K562 (cell line): ENCODE results near the gene SETD1B. TPM values are rescaled to one million over a fixed set of nuclear protein-coding genes. Genes with fewer than 3 reads are reported as not detected.

Source experiments
- CEBPG ChIP-seq, 3 experiments: fragments of 200-800 bp in 1 of 3; sonication (Bioruptor generic) in 1 of 3; sonication (generic) in 1 of 3; formaldehyde crosslinking in 1 of 3; IDR thresholded peaks in 2 of 3; conservative IDR thresholded peaks in 1 of 3; 2 replicates each; pipeline versions ENCODE4 v1.6.1 to v1.8.0; 2016 to 2022; ENCODE audit warnings: missing compliant biosample characterization in 2 of 3, missing genetic modification characterization in 2 of 3, mild to moderate bottlenecking in 1 of 3, missing genetic modification reagents in 1 of 3
- FOXK2 ChIP-seq, 2 experiments: fragments of 450-650 bp; IDR thresholded peaks in 1 of 2; conservative IDR thresholded peaks in 1 of 2; 2 replicates each; pipeline ENCODE4 v1.6.1; 2016; ENCODE audit warnings: low read depth in 2 of 2, mild to moderate bottlenecking in 1 of 2
- MTF1 ChIP-seq: fragments of 250-450 bp; sonication (Bioruptor Pico); IDR thresholded peaks from 2 replicates; pipeline ENCODE4 v1.9.0; 2021; ENCODE audit warnings: moderate library complexity, mild to moderate bottlenecking, inconsistent platforms, borderline replicate concordance
- NFRKB ChIP-seq: fragments of 450-650 bp; IDR thresholded peaks from 2 replicates; pipeline ENCODE4 v1.6.1; 2016; ENCODE audit warnings: low read depth
- SRSF9 ChIP-seq: fragments of 200-400 bp; formaldehyde crosslinking; IDR thresholded peaks from 2 replicates; pipeline ENCODE4 v1.6.1; 2017; ENCODE audit warnings: low read depth, low read length, borderline replicate concordance
- TRIM25 ChIP-seq: fragments of 450-650 bp; IDR thresholded peaks from 2 replicates; pipeline ENCODE4 v1.7.0; 2016; ENCODE audit warnings: borderline replicate concordance
- ZBTB40 ChIP-seq, 2 experiments: fragments of 450-650 bp in 1 of 2; sonication (generic) in 1 of 2; formaldehyde crosslinking in 1 of 2; IDR thresholded peaks; 2 replicates each; pipeline versions ENCODE4 v1.7.1 to v1.9.0; 2016 to 2022; ENCODE audit warnings: inconsistent platforms in 1 of 2, mild to moderate bottlenecking in 1 of 2, missing genetic modification reagents in 1 of 2
- ZKSCAN3 ChIP-seq: fragments of 250-450 bp; sonication (Bioruptor Pico); IDR thresholded peaks from 2 replicates; pipeline ENCODE4 v1.4.0; 2020
- ZNF274 ChIP-seq: IDR thresholded peaks from 2 replicates; pipeline ENCODE4 v1.6.1; 2011; ENCODE audit warnings: low read depth, mild to moderate bottlenecking, low read length, moderate library complexity, borderline replicate concordance
- polyA plus RNA-seq, 8 experiments: library from polyadenylated mRNA; depleted of rRNA in 4 of 8; stranded (reverse) in 5 of 8; unstranded in 3 of 8; fragments of >200 nt; fragmentation: Nextera tagmentation in 2 of 8; fragmentation: Illumina TruSeq in 1 of 8; extraction: Ambion mirVana in 2 of 8; extraction: Trizol in 1 of 8; gene quantifications; 2 replicates each; pipeline versions ENCODE4 v1.2.1 to v1.2.3, GENCODE V29; 2011 to 2014; ENCODE audit warnings: inconsistent platforms in 1 of 8, missing spikeins in 1 of 8
- total RNA-seq, 7 experiments: library from RNA; depleted of rRNA in 6 of 7; stranded (reverse); fragments of >200 nt in 6 of 7; fragmentation: Illumina TruSeq in 2 of 7; extraction: Trizol in 2 of 7; gene quantifications; 2 replicates each; pipeline versions ENCODE4 v1.2.1 to v1.2.3, GENCODE V29; 2011 to 2021; ENCODE audit warnings: low replicate concordance in 1 of 7
- TF ChIP-seq, protein P1 (sequence below): fragments of 200-800 bp; sonication (Bioruptor generic); IDR thresholded peaks from 2 replicates; pipeline ENCODE4 v1.6.1; 2017; ENCODE audit warnings: missing genetic modification characterization, missing compliant biosample characterization
- TF ChIP-seq, protein P2 (sequence below): IDR thresholded peaks from 2 replicates; pipeline ENCODE4 v1.6.1; 2016; ENCODE audit warnings: missing genetic modification characterization, missing compliant biosample characterization

SETD1B gene
- total and polyA plus RNA-seq, 9 of the 15 experiments (the other 6 are each of a cell fraction or from before 2014, with no cell fraction given) = 0.48 to 26.6 (median 2.3) TPM

- TF ChIP-seq, protein P1, sequence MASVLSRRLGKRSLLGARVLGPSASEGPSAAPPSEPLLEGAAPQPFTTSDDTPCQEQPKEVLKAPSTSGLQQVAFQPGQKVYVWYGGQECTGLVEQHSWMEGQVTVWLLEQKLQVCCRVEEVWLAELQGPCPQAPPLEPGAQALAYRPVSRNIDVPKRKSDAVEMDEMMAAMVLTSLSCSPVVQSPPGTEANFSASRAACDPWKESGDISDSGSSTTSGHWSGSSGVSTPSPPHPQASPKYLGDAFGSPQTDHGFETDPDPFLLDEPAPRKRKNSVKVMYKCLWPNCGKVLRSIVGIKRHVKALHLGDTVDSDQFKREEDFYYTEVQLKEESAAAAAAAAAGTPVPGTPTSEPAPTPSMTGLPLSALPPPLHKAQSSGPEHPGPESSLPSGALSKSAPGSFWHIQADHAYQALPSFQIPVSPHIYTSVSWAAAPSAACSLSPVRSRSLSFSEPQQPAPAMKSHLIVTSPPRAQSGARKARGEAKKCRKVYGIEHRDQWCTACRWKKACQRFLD (CRISPR knock-in tag) = no peak
- no peak for TF ChIP-seq MTF1 (CRISPR knock-in tag)
- TF ChIP-seq ZNF274 = no peak; the same call in 1 of the 2 replicates
- TF ChIP-seq SRSF9 = no peak
- TF ChIP-seq, protein P2, sequence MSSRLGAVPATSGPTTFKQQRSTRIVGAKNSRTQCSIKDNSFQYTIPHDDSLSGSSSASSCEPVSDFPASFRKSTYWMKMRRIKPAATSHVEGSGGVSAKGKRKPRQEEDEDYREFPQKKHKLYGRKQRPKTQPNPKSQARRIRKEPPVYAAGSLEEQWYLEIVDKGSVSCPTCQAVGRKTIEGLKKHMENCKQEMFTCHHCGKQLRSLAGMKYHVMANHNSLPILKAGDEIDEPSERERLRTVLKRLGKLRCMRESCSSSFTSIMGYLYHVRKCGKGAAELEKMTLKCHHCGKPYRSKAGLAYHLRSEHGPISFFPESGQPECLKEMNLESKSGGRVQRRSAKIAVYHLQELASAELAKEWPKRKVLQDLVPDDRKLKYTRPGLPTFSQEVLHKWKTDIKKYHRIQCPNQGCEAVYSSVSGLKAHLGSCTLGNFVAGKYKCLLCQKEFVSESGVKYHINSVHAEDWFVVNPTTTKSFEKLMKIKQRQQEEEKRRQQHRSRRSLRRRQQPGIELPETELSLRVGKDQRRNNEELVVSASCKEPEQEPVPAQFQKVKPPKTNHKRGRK = no peak
- TF ChIP-seq ZKSCAN3 (CRISPR knock-in tag) = no peak
- TF ChIP-seq ZBTB40 (IDR thresholded peaks at IDR 0.05) = peak; percentile 41
- TF ChIP-seq ZBTB40 (CRISPR knock-in tag; IDR thresholded peaks at IDR 0.05) = no peak
- TF ChIP-seq FOXK2 (conservative IDR thresholded peaks at IDR 0.05 in 1 of 2, IDR thresholded peaks at IDR 0.05 in 1 of 2; ENCODE audit: low read depth in 2 of 2) = 0 out of 4 replicates have a peak, but pooled peaks of 1 of the 2 experiments have one; percentile 45
- TF ChIP-seq TRIM25 = no peak
- TF ChIP-seq CEBPG (CRISPR knock-in tag; IDR thresholded peaks at IDR 0.05) = peak; percentile 38; the same call in 1 of the 2 replicates
- TF ChIP-seq CEBPG (tag; conservative IDR thresholded peaks at IDR 0.05 in 1 of 2, IDR thresholded peaks at IDR 0.05 in 1 of 2) = no peak
- no peak for TF ChIP-seq NFRKB
Measured at GRCh38 chr12:121793838-121794533, 9.8 kb upstream of the SETD1B start (continued).
